Mucosa of rectum (tissue), 2 donors: ENCODE measurements around the gene DHCR24.
"Not testable (repeated sequence)": the region's sequence is repeated elsewhere in the genome, so short reads cannot be mapped to it uniquely, and the experiment has no call there.

Experiments
- H3K27ac ChIP-seq, 2 donors: one replicate each; pipeline ENCODE4 v1.7.0; 2013; ENCODE audit warnings: inconsistent platforms in 2 of 2, low read depth in 2 of 2, low read length in 2 of 2
- H3K27me3 ChIP-seq, 2 donors: one replicate each; pipeline ENCODE4 v1.7.0; 2013; ENCODE audit warnings: low read length in 2 of 2; ENCODE audit not compliant: control insufficient read depth in 2 of 2, insufficient read depth in 2 of 2
- H3K36me3 ChIP-seq, 2 donors: one replicate each; pipeline ENCODE4 v1.7.0; 2013; ENCODE audit warnings: low read length in 2 of 2; ENCODE audit not compliant: control insufficient read depth in 2 of 2, insufficient read depth in 2 of 2
- H3K4me1 ChIP-seq, 2 donors: one replicate each; pipeline ENCODE4 v1.7.0; 2013; ENCODE audit warnings: low read length in 2 of 2, mild to moderate bottlenecking in 1 of 2; ENCODE audit not compliant: control insufficient read depth in 2 of 2, insufficient read depth in 2 of 2
- H3K4me3 ChIP-seq, 2 donors: one replicate each; pipeline ENCODE4 v1.7.0; 2013; ENCODE audit warnings: low read length in 2 of 2
- H3K9ac ChIP-seq, 2 donors: one replicate each; pipeline ENCODE4 v1.7.0; 2013; ENCODE audit warnings: low read length in 2 of 2, low read depth in 1 of 2, mild to moderate bottlenecking in 1 of 2
- H3K9me3 ChIP-seq, 2 donors: one replicate each; pipeline ENCODE4 v1.7.0; 2013; ENCODE audit warnings: low read length in 2 of 2; ENCODE audit not compliant: control insufficient read depth in 2 of 2
- donor health status: healthy.
- donor health status: Normal muscosa, but diverticular disease.

The DHCR24 gene

DNA sequence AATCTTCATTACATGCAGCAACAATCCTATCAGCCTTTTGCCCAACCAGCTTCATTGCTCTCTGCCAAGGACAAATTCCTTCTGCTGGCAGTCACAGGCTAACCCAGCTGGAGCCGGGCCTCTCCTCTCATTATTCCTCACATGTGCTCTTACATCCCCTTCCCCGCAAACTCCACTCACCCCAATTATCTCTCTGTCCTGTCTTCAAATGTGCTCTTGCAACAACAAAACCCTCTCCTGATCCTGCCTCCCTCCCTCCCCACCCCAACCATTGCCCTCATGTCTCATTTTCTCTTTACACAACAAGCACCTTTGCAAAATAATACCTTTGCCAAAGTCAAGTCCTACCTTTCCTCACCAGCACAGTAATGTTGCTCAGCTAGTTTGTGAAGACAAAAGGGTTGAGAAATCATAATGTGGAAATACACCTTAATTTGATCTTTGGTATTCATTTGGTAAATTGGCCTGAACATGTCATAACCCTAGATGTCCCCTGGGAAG lies 36.0 kb upstream of the DHCR24 start:
- peaks cover 0 to 4% of the 10 kb centered on the region in 2 donors for H3K4me1 ChIP-seq
- H3K9me3 ChIP-seq = no peaks in the 10 kb centered on the region
- no peaks in the 10 kb centered on the region for H3K36me3 ChIP-seq
- H3K27me3 ChIP-seq = no peaks in the 10 kb centered on the region
- H3K9ac ChIP-seq = no peak overlapping the region
- no peak overlapping the region for H3K4me3 ChIP-seq
- no peak overlapping the region for H3K27ac ChIP-seq

GRCh38 chr1:54922040-54922761 lies 35.2 kb upstream of the DHCR24 start:
- Histone ChIP-seq H3K9me3 (no peaks in the 10 kb centered on the region), H3K4me1 (peaks cover 0 to 4% of the 10 kb centered on the region in 2 donors), H3K4me3 (no peak overlapping the region), H3K27ac (no peak overlapping the region), H3K9ac (no peak overlapping the region), H3K36me3 (no peaks in the 10 kb centered on the region), H3K27me3 (no peaks in the 10 kb centered on the region)

DNA sequence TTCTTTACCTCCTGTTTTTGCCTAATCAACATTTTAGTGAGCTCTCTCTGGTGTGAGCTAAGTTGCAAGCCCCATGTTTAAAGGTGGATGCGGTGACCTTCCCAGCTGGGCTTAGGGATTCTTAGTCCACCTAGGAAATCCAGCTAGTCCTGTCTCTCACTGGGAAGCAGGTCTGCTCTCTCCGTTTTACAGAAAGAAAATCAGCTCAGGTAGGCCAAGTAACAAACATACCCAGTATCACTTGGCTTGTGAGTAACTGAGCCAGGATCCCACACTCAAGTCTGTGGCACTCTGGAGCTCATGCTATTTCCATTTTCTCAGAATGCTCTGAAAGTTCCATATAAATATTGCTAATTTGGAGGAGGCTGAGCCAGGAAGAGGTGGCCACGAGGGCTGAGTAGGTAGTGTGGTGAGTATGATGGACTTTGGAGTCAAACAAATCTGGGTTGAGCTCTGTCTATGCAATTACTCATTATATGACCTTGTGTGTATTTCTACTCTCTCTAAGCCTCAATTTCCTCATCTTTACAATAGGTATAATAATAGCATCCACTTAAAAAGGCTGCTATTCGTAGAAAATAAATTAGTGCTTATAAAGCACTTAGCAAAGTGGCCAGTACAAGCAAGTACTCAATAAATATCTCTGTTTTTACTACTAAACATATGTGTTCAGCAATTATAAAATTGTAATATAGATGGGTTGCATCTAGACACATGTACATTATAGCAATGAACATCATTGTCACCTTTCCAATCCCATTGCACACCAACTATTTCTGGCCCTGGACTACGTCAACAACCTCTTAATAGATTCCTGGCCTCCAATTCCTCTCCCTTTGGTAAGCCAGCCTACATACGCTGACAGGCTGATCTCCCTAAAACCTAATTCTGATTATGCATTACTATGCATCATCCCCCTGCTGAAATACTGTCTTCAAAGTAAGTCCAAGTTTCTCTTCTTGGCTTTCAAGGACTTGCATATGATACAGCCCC lies 32.7 kb upstream of the DHCR24 start:
- Histone ChIP-seq H3K27ac (no peak overlapping the region), H3K9ac (no peak overlapping the region), H3K4me1 (peaks cover 0 to 4% of the 10 kb centered on the region in 2 donors), H3K27me3 (no peaks in the 10 kb centered on the region), H3K9me3 (no peaks in the 10 kb centered on the region), H3K36me3 (no peaks in the 10 kb centered on the region), H3K4me3 (no peak overlapping the region)

DNA sequence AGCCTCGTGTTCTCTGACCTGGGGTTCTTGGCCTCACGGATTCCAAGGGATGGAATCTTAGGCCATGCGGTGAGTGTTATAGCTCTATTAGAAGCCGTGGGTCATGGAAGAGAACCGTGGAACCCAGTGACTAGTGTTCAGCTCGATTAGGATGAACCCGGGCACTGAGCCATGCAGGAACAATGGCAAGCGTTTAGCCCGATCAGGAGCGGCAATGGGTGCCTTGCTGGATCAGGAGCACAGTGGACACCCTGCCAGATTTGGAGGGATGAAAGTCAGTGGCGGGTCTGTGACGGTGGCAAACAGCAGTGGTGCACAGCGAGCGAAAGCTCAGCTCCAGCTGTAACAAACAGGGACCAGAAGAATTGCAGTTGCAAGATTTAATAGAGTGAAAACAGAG lies 24.1 kb upstream of the DHCR24 start:
- H3K27ac ChIP-seq, H3K9me3 ChIP-seq, H3K36me3 ChIP-seq, H3K4me1 ChIP-seq, H3K27me3 ChIP-seq, H3K9ac ChIP-seq, H3K4me3 ChIP-seq: not testable (repeated sequence)

GRCh38 chr1:54906586-54906985 lies 19.6 kb upstream of the DHCR24 start:
- H3K4me3 ChIP-seq = no peak overlapping the region
- no peak overlapping the region for H3K27ac ChIP-seq
- no peaks in the 10 kb centered on the region for H3K9me3 ChIP-seq
- no peak overlapping the region for H3K9ac ChIP-seq
- no peaks in the 10 kb centered on the region for H3K4me1 ChIP-seq
- no peaks in the 10 kb centered on the region for H3K36me3 ChIP-seq
- H3K27me3 ChIP-seq = no peaks in the 10 kb centered on the region

- Histone ChIP-seq H3K4me3 (no peak overlapping the region), H3K36me3 (no peaks in the 10 kb centered on the region), H3K27ac (no peak overlapping the region), H3K4me1 (no peaks in the 10 kb centered on the region), H3K9ac (no peak overlapping the region), H3K9me3 (no peaks in the 10 kb centered on the region), H3K27me3 (no peaks in the 10 kb centered on the region)
Observed at GRCh38 chr1:54904476-54905048, 17.6 kb upstream of the DHCR24 start.

DNA sequence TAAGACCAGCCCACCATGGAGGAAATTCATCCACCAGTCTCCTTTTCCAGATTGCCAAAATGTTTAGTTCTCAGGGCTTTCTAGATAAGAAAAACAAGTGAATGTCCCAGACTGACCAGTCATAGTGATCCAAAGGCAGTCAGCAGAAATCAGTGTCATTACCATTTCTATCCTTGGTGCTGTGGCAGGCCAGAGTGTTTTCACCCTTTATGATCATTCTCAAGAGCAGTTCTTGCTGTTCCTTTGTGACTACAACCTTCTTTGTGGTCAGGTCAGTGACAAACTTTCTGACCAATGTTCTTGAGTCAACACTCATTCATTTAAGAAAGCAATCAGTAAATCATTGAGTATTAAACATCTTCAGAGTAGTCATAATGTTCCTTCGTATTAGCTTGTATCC lies 7.3 kb upstream of the DHCR24 start:
- no peaks in the 10 kb centered on the region for H3K9me3 ChIP-seq
- H3K4me3 ChIP-seq = no peak overlapping the region
- H3K36me3 ChIP-seq = no peaks in the 10 kb centered on the region
- no peak overlapping the region for H3K9ac ChIP-seq
- no peak overlapping the region for H3K27ac ChIP-seq
- H3K4me1 ChIP-seq = no peaks in the 10 kb centered on the region
- no peaks in the 10 kb centered on the region for H3K27me3 ChIP-seq

GRCh38 chr1:54892586-54892985 lies 5.6 kb upstream of the DHCR24 start:
- H3K9ac ChIP-seq = no peak overlapping the region
- H3K4me3 ChIP-seq = no peak overlapping the region

DNA sequence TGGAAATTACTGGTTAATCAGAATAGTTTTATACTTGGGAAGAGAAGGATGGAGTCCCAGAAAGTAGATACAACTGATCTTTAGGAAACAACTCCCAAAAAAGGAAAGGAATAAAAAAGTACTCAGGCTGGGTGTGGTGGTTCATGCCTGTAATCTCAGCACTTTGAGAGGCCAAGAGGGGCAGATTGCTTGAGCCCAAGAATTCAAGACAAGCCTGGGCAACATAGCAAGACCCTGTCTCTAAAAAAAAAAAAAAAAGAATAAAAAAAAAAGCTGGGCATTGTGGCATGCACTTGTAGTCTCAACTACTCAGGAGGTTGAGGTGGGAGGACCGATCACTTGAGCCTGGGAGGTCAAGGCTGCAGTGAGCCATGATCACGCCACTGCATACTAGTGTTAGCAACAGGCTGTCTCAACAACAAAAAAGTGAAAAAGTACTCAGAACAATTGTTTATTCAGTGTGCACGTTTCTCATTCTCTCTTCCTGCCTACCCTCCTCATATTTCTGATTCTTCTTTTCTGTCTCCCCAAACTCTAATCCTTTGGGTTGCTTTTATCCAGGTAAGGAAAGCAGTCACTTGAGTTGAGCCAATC lies 2.2 kb upstream of the DHCR24 start:
- Histone ChIP-seq H3K4me3 (no peak overlapping the region), H3K36me3 (no peaks in the 10 kb centered on the region), H3K4me1 (peaks cover 14% of the 10 kb centered on the region in 2 donors), H3K27me3 (no peaks in the 10 kb centered on the region), H3K27ac (no peak overlapping the region), H3K9ac (no peak overlapping the region), H3K9me3 (no peaks in the 10 kb centered on the region)

More at GRCh38 chr1:54892586-54892985, 5.6 kb upstream of the DHCR24 start:
- H3K4me1 ChIP-seq = peaks cover 0 to 4% of the 10 kb centered on the region in 2 donors
- no peaks in the 10 kb centered on the region for H3K9me3 ChIP-seq
- H3K27me3 ChIP-seq = no peaks in the 10 kb centered on the region
- no peak overlapping the region for H3K27ac ChIP-seq
- H3K36me3 ChIP-seq = no peaks in the 10 kb centered on the region
